GM21390 (cell line): ENCODE results near the gene HECA.
"Not testable (repeated sequence)": the region's sequence is repeated elsewhere in the genome, so short reads cannot be mapped to it uniquely, and the experiment has no call there.

Source experiments
- ATAC-seq: cut with Tn5 transposase; IDR thresholded peaks from one replicate; pipeline ENCODE4 v1.9.1; 2021; ENCODE audit not compliant: unreplicated experiment

Gene HECA

DNA sequence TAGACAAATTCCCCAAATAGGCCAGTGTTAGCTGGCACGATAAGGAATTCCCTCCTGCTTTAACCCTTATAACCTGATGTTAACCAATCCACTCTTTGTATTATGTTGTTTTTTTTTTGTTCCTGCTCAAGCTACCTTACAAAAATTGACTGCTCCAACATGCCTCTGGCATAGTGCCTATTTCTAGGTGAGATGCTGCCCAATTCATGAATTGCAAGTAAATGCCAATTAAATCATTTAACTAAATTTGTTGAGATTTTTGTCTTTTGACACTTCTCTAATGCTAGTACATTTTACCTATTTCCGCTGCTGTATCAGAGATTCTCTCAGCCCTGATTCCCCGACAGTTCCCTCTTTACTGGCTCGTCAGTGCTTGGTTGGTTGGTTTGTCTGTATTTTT, 66.5 kb downstream of the HECA start:
- ATAC-seq: no peak

DNA sequence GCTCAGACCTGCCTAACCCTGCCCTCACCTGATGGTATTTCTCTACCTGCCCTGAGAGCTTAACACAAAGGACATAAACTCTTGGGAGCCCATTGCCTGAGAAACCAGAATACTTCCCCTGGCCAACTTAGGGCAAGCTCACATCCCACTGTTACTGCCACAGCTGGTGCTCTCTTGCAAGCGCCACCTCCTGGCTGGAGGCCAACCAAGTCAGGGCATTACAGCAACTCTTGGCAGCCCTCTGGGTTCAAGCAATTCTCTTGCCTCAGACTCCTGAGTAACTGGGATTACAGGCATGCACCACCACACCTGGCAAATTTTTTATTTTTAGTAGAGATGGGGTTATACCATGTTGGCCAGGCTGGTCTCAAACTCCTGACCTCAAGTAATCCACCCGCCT, 70.1 kb downstream of the HECA start:
- ATAC-seq: no peak

DNA sequence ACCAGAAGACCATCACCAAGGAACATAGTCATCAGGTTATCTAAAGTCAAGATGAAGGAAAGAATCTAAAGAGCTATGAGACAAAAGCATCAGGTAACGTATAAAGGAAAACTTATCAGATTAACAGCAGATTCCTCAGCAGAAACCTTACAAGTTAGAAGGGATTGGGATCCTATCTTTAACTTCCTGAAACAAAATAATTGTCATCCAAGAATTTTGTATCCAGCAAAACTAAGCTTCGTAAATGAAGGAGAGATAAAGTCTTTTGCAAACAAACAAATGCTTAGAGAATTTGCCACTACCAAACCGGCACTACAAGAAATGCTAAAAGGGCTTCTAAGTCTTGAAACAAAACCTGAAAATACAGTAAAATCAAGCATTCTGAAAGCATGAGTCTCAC, 71.0 kb downstream of the HECA start:
- ATAC-seq: no peak

DNA sequence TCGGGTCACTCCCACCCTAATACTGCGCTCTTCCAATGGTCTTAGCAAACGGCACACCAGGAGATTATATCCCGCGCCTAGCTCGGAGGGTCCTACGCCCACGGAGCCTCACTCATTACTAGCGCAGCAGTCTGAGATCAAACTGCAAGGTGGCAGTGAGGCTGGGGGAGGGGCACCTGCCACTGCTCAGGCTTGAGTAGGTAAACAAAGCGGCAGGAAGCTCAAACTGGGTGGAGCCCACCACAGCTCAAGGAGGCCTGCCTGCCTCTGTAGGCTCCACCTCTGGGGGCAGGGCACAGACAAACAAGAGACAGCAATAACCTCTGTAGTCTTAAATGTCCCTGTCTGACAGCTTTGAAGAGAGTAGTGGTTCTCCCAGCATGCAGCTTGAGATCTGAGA, 75.9 kb downstream of the HECA start:
- not testable (repeated sequence) for ATAC-seq

DNA sequence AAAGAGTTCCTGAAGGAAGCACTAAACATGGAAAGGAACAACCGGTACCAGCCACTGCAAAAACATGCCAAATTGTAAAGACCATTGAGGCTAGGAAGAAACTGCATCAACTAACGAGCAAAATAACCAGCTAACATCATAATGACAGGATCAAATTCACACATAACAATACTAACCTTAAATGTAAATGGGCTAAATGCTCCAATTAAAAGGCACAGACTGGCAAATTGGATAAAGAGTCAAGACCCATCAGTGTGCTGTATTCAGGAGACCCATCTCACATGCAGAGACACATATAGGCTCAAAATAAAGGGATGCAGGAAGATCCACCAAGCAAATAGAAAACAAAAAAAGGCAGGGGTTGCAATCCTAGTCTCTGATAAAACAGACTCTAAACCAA, 77.6 kb downstream of the HECA start:
- not testable (repeated sequence) for ATAC-seq

DNA sequence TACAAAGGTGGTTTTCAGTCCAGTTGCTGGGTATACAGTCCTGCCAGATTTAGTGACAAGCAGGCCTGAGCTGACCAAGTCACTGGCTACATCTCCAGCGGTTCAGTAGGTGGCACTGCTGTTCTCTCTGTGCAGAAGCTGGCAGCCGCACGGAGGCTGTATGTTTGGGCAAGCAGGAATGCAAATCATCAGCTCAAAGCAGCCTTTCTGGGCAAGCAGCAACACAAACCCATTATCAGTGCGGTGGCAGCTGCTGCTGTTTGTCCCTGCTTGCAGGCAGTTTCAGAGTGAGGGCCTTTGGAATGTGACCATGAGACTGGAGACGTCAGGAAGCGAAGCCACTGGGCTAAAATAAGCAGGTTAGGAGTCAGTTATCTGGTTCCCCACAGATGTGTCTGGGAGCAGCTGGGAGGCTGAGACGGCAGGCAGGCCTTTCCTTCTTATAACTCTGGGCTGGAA, 84.4 kb downstream of the HECA start:
- peak; percentile 100 for ATAC-seq

DNA sequence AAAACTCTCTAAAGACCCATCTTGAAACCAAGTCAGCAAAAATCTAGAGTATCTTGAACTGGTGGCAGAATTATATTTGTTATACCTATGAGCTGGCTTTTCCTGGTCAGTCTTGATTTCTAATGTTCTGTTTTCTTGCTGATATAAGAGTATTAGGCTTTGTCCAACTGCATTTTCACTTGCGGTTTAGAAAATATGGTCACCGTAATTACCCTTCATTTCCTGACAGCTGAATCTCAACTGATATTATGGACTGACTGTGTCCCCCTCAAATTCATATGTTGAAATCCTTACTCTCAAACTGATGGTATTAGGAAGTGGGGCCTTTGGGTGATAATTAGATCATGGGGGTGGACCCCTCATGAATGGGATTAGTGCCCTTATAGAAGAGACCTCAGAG, 84.9 kb downstream of the HECA start:
- peak; percentile 8 for ATAC-seq

DNA sequence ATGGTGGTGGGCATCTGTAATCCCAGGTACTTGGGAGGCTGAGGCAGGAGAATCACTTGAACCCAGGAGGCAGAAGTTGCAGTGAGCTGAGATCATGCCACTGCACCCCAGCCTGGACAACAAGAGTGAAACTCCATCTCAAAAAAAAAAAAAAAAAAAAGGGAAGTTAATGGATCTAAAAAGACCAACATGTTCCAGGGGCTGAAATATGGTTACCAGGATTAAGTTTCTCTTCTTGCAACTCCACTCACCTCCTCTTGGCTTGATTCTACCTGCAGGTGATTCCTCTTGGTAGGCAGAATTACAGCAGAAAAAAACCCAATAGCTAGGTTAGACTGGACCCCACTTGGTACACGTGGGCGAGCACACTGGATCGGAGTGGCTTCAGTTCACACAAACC, 93.5 kb downstream of the HECA start:
- not testable (repeated sequence) for ATAC-seq
